Fibroblast of mammary gland (primary cell): ENCODE data around the gene CPEB1.

Experiments used
- DNase-seq: peaks from one replicate; pipeline ENCODE4 v3.0.0-alpha.2; 2010; ENCODE audit warnings: low read depth
- H3K4me3 ChIP-seq: 2 replicates; pipeline ENCODE4 v1.5.1; 2011; ENCODE audit warnings: low read depth, mild to moderate bottlenecking, low read length, moderate library complexity; ENCODE audit not compliant: control insufficient read depth
- TF ChIP-seq, protein P1 (sequence below): conservative IDR thresholded peaks from 2 replicates; pipeline ENCODE4 v1.5.1; 2011; ENCODE audit warnings: low read depth, low read length, inconsistent platforms; ENCODE audit not compliant: control insufficient read depth, insufficient read depth

CPEB1 gene

DNA sequence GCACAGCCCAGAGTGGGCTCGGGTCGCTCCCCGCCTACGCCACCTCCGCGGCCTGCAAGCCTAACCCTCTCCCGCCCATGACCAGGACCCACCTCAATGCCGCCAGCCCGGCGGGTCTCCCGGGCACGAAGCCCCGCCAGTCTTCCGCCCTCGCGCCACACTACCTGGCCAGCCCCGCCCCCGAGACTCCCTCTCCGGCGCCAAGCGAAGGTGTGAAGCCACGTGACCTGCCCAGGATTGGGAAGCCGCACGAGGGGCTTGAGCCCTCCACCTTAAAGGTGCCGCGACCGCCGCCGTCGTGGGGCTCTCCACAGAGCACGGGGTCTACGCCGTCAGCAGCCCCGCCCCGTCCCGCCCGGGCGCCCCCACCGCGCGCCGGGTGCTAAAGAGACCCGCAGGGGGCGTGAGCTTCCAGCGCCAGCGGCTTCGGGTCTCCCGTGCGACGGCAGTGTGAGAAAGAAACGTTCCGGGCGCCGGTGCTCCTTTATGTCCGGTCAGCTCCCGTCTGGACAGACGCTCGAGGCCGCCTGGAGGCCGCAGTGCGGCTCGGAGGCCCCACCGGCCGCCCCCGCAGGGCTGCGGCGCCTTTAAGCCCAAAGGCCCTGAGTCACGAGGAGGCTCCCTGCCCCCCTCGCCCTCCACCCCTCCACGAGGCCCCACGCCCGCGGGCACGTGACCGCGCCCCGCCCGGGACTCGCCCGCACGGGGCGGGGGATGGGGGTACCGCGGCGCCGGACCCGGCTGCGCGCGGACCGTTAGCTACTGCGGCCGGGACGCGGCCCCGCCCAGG, at the start of gene CPEB1:
Gene CPEB1, minus strand, starts transcription at position 319 of the 790 bp plus-strand sequence. CDS start 18,904 bp downstream, outside the sequence.
- TF ChIP-seq, protein P1, sequence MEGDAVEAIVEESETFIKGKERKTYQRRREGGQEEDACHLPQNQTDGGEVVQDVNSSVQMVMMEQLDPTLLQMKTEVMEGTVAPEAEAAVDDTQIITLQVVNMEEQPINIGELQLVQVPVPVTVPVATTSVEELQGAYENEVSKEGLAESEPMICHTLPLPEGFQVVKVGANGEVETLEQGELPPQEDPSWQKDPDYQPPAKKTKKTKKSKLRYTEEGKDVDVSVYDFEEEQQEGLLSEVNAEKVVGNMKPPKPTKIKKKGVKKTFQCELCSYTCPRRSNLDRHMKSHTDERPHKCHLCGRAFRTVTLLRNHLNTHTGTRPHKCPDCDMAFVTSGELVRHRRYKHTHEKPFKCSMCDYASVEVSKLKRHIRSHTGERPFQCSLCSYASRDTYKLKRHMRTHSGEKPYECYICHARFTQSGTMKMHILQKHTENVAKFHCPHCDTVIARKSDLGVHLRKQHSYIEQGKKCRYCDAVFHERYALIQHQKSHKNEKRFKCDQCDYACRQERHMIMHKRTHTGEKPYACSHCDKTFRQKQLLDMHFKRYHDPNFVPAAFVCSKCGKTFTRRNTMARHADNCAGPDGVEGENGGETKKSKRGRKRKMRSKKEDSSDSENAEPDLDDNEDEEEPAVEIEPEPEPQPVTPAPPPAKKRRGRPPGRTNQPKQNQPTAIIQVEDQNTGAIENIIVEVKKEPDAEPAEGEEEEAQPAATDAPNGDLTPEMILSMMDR: no peak
- peak; percentile 43 for DNase-seq
- H3K4me3 ChIP-seq: no peak within 1 kb of the TSS

DNA sequence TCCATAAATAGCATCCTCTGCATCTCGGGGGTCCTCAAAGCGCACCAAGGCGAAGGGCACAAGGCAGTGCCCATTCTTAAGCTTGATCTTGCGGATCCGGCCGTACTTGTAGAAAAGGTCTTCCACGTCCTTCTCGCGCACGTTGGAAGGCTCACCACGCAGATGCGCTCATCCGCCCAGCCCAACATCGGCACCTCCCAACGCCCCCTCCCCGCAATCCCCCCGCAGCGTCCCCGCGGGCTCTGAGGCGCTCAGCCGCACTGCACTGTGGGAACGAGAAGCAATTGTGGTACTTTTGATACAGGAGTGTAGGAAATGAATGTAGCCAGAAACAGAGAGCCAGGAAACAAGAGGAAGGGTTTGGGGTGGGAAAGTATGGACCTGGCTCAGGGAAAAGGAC, 45.0 kb upstream of the CPEB1 start:
- TF ChIP-seq, protein P1: no peak
- no peak overlapping the region for H3K4me3 ChIP-seq
- no peak for DNase-seq

DNA sequence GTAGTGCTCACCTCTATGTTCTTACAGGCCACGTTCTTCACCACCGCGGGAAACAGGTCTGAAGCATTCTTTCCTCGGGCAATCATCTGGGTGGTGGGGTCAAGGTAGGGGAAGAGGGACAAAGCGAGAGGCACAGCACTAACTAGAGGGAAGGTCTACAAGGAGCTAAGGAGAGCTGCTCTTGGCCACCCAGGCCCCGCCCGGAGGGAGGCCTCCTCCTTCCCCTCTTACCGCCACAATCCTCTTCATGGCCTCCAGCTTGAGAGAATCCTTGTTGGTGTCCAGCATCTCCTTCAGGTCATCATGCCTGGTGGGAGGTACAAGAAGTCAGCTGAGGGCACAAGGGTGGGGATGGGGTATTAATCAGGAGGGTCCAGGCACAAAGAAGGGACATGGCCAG, 42.0 kb upstream of the CPEB1 start:
- TF ChIP-seq, protein P1: no peak
- no peak overlapping the region for H3K4me3 ChIP-seq
- DNase-seq: no peak

DNA sequence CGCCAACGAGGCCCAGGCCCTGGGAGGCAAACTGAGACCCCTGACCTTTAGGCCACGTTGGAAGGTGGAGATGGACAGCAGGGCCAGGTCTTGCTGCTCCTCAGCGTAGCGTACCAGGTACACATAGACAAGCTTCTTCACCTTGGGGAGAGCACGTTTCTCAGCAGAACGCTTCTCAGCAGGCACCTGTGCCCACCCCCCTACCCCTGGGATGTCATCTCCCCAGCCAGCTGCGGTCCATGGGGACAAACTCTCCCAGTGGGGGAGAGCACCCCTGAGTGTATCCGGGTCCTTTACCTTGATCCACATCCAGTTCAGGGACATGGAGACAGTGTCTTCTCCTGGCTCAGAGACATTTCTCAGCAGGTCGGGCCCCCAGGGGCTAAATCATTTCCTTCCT, 41.5 kb upstream of the CPEB1 start:
- DNase-seq: no peak
- H3K4me3 ChIP-seq: no peak overlapping the region
- TF ChIP-seq, protein P1: no peak

DNA sequence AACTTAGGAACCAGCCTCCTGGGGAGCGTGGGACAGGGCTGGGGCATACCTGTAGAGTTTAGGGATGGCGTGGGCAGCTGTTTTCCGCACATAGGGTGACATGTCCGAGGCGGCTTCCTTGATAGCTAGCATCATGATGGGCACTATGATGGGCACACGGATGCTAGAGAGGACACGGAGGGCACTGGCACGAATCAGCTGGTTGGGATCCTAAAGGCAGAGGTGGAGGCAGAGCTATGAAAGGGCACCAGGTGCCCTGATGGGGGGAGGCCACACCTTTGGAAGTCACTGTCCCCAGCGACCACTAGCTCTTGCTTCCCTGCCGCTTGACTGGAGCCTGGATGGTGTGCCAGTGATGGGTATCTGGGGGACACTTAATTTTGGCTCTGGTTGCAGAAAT, 34.2 kb upstream of the CPEB1 start:
- DNase-seq: no peak
- H3K4me3 ChIP-seq: no peak overlapping the region
- TF ChIP-seq, protein P1: no peak

DNA sequence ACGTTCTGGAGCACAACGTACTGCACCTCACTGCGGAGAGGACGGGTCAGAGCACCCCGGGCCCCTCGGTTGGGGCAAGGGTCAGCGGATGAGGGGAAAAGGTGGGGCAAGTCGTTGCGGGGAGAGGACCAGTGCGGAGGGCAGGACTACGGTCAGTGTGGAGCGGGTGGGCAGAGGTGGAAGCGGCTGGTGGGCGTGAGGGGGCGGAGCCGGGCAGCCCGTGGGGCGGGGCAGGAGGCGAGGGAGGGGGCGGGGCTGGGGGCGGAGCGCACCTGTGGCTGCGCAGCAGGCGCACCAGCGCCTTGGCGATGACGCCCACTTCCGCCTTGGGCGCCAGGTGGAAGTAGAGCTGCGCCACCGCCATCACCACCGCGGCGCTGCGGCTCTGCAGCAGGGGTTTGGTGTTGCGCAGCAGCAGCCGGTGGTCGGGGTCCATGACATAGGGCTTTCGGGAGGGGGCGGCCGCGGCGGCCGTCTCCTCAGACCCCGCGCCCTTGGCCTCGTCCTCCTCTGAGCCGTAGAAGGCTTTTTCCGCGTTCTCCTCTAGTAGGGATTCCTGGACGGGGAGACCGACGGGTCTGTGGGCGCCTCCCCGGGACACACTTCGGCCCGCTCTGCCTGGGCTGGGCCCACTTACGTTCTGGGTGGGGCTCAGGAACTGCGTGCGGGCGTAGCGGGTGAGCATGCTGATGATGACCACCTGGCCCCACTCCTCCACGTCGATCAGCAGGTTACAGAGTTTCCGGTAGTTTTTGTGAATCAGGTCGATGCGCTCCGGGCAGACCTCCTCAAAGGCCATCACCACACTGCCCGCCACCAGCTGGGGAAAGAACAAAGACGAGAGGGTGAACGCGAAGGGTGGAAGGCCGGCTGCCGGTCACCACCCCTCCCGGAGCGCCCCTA, 33.3 kb upstream of the CPEB1 start:
- TF ChIP-seq, protein P1: no peak
- no peak overlapping the region for H3K4me3 ChIP-seq
- no peak for DNase-seq
